Measurements from ENCODE around the gene FGL2.
"Not testable (repeated sequence)": the region's sequence is repeated elsewhere in the genome, so short reads cannot be mapped to it uniquely, and the experiment has no call there.

FGL2 gene

DNA sequence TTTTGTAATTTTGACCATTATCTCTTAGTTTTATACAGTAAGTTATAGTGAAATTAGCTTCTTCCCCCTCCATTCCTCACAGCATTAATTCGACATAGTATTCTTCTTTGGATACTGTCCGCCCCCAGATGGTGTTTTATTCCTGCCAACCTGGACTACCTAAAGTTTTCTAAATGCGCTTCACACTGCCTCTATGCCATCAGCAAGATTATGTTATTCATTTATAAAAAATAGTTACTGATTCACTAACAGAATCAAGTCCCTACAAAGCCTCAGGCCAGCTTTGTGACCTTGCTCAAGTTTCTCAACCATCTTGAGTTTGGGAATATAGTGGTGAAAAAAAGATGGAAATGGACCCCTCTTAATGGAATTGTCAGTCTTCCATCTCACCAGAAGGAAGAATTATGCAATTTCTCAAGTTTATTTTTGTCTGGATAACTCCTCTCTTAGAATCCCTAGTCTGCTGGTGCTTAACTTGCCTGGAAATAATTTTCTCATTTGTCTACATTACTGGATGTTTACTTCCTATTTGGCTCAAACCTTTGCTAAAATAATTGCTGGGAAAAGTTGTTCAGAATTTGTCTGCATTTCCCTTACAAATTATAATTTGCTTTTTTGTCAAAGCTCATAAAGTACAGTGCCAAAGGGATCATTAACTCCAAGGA is 16.7 kb upstream of the FGL2 start:
- DNase-seq (ENCODE audit: low spot score), result no peak

DNA sequence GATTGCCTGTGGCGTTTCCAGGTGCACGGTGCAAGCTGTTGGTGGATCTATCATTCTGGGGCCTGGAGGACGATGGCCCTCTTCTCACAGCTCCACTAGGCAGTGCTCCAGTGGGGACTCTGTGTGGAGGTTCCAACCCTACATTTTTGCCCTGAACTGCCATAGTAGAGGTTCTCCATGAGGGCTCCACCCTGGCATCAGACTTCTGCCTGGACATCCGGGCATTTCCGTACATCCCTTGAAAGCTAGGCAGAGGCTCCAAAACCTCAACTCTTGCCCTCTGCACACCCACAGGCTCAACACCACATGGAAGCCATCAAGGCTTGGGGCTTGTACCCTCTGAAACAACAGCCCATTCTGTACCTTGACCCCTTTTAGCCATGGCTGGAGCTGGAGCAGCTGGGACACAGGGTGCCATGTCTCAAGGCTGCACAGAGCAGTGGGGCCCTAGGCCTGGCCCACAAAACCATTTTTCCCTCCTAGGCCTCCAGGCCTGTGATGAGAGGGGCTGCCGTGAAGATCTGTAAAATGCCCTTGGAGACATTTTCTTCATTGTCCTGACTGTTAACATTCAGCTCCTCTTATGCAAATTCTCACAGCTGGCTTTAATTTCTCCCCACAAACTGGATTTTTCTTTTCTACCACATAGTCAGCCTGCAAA is 10.0 kb upstream of the FGL2 start:
- no peak for DNase-seq (ENCODE audit: low spot score)

DNA sequence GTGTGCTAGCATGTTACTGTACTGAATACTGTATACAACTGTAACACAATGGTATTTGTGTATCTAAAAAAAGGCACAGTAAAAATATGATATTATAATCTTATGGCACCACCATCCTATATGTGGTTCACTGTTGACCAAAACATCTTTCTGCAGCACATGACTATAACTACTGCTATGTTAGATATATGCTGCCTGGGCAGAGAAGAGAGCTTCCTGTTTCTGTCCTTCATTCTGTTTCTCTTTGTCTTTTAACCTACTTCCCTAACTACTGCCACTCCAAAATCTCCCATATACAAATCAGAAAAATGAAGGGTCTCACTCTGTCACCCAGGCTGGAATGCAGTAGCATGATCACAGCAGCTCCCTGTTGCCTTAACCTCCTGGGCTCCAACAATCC is 8.8 kb upstream of the FGL2 start:
- DNase-seq (ENCODE audit: low spot score), result no peak

DNA sequence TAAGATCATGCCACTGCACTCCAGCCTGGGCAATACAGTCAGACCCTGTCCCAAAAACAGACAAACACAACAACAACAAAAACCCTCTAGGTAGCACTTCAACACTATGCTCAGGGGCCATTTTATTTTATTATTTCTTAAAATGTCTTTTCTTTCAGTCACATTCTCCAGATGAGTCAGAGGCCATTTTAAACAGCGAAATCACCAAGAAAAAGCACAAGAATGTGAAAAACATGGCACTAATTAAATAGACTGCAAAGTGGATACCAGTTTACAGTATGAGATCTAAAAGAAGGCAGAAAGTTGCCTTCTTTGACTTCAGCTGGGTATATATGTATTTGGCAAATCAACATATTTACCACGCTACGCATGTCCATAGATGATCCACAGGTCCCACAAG is 6.1 kb upstream of the FGL2 start:
- DNase-seq (ENCODE audit: low spot score), result no peak

DNA sequence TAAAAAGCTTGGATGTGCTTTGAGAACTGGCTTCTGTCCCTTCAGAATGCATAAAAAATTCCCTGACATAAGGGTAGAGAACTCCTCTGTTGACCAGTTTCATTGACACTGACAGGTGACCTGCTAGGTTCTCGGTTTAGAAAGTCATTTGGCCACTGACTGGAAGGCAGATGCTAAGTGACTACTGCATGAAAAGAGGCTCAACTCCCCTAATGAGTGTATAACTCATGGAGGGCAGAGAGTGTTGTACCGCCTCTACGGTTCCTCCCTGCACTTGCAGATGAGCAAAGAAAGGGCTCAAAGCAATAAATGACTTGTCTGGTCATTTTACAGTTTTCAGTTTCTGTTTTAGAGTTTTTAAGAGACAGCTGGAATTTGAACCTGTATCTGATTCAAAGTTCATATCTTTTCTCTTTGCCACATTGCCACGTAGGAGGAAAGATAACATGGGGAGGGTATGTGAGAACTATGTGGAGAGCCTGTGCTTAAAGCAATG is 2.9 kb upstream of the FGL2 start:
- no peak for DNase-seq (ENCODE audit: low spot score)

DNA sequence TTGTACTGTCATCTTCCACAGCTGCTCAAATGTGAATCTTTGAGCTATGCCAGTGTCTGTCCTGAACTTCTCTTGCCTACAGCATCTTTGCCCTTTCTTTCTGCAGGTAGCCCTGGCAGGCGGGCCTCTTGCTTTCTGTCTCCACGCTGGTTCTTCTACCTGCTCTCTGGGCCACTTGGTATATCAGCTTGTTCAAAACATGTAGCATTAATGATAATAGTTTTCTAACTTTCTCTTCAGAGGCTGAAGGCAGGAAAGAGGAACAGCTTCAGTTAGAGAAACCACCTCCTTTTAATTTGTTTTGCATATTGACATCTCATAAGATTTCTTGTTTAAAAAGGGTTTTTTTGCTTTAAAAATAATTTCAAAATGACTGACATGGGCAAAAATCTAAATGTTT is 923 bp upstream of the FGL2 start:
- DNase-seq (ENCODE audit: low spot score), result no peak

DNA sequence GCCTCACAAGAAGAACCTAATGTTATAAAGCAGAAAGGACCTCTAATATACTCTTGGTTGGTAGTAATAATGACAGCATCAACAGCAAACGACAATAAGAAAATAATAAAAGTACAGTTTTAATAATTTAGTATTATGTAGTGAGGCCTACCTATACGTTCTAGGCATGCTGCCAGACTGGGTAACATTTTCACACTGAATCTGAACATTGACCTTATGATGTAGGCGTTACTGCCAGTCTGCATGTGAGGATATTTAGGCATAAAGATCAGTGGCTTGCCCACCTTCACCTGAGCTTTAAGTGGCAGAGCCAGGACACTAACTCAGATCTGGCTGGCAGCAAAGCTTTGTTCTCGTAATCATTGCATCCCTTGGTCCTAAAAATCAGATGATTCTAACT is 2.5 kb downstream of the FGL2 start:
- DNase-seq (ENCODE audit: low spot score), result no peak

DNA sequence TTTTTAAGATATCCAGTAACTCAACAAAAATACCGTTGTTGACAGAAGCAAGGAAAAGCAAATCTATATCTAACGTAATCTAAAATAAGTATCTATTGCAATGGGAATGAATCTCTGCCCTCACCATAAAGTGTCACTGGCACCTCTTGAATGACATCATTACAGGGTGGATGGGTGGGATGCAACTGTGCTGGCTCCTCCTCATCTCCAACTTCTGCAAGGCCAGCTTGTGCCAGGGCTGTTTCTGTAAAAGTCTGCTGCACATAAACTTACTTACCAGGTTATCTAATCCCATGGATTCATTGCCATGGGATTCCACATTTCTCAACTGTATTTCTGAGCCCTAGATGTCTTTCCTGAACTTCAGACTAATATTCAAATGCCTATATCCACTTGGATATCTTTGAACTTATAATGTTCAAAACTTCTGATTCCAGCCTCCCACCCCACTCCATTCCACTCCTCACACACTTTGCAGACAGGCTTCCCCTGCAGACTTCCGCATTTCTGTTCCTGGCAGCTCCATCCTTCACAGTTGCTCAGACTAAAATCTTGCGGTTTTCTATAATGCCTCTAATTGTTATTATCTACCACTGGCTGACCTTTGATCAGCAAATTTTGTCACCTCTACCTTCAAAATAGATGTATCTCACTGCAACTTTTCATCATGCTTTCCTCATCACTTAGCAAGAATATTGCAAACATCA is 10.7 kb downstream of the FGL2 start:
- DNase-seq (ENCODE audit: low spot score), result no peak

DNA sequence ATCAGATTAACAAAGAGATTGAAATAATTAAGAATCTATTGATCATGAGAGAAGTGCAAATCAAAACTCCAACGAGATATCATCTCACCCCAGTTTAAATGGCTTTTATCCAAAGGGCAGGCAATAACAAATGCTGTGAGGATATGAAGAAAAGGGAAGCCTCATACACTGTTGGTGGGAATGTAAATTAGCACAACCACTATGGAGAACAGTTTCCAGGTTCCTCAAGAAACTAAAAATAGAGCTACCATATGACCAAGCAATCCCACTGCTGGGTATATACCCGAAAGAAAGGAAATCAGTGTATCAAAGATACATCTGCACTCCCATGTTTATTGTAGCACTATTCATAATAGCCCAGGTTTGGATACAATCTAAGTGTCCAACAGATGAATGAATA is 13.8 kb downstream of the FGL2 start:
- no peak for DNase-seq (ENCODE audit: low spot score)

DNA sequence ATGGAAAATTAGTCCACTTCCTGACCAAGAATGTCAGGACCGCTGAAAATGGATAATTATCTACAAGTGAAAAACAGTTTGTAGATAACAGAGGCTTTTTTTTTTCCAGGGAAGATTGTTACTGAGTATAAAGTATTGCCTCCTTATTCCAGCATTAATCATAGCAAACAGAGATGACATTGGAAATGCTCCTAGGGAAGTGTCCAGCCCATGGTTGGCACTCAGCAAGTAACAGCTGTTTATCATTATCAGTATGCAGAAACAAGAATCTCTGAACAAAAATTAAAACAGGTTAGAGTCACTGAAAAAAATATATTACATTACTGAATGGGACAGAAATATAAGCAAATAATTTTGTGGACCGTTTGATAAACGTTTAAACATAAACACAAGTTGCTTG is 14.6 kb downstream of the FGL2 start:
- no peak for DNase-seq (ENCODE audit: low spot score)

DNA sequence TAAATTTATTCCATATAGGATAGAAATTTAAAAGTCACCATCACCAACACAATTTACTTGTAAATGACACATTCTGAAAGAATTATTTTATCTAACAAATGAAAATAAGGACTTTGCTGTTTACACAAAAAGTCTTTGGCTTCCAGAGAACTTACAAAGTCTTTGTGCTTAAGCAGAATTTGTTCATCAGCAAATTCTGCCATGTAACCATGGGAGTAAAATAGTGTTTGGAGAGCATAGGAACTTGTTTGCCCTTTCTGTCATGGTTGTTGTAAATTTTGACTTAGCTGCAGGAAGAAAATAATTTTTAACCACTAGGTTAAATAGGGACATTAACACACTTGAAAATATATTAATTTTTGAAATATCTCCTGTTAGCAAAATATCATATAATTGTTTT is 15.2 kb downstream of the FGL2 start:
- no peak for DNase-seq (ENCODE audit: low spot score)

DNA sequence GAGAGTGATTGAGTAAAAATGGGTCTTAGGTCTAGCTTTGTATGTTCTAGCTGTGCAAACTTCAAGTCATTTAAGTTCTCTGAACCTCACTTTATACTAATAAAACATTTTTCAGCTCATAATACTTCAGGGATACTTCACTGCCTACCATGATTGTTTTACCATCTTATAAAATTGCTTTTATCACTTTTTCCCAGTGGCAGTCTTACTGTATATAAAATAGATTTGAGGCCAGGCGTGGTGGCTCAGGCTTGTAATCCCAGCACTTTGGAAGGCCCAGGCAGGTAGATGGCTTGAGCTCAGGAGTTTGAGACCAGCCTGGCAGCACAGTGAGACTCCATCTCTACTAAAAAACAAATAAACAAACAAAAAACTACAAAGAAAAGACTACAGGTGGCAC is 17.4 kb downstream of the FGL2 start:
- no peak for DNase-seq (ENCODE audit: low spot score)

DNA sequence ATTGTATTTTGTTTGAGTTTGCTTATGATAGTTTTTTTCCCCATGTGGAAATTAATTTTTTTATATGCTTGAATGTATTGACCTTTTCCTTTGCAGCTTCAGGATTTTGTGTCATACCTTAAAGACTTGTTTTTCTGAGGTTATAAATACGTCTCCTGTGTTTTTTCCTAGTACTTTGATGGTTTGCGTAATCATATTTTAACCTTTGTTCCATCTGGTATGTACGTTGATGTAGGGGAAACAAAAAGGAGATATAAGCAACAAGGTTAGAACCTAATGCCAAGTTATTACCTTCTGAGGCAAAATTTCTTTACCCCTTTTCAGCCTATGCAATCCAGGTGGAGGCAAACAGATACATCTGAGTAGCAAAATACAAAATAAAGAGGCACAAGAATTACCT is 17.9 kb downstream of the FGL2 start:
- DNase-seq (ENCODE audit: low spot score), result no peak

DNA sequence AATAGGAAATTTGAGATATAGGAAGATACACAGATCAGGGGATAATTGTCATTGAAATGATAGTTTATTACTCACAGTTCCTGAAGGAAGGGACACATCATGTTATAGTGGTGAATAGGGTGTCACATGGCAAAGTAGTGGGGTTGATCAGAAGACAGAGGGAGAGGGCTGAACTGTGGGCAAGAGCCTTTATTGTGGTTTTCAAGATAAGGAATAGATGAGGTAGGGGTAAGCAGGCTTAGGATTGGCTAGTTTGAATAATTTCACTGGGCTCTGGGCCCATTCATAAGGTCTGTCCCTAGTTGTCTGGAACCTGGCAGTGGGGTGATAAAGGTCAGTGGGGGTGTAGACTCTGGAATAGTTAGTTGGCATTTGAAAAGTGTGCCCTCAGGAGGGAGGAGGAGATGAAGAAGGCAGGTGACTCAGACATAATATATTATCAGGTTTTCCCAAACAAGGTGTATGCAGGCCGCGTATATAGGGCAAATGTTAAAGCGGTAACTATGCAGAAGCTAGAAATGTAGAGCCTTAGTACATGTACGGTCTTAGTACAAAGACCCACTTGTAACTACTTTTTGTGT is 18.5 kb downstream of the FGL2 start:
- no peak for DNase-seq (ENCODE audit: low spot score)

DNA sequence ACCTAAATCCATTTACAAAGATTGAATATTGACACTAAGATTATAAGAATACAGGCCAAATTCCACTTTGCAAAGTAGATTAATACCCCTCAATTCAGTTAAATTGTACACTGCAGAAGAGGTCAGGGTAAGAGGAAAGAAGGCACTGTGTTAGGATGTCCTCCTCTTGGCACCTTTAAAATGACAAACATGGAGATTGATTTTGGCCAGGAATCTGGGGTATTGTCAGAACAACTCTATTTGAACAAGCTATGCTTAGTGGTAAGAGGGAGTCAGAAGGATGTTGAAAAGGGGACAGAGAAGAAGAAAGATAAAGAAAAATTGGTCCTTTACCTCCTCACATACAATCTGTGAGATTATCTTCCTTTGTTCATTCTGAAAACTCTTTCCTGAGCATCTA is 21.6 kb downstream of the FGL2 start:
- not testable (repeated sequence) for DNase-seq (ENCODE audit: low spot score)

DNA sequence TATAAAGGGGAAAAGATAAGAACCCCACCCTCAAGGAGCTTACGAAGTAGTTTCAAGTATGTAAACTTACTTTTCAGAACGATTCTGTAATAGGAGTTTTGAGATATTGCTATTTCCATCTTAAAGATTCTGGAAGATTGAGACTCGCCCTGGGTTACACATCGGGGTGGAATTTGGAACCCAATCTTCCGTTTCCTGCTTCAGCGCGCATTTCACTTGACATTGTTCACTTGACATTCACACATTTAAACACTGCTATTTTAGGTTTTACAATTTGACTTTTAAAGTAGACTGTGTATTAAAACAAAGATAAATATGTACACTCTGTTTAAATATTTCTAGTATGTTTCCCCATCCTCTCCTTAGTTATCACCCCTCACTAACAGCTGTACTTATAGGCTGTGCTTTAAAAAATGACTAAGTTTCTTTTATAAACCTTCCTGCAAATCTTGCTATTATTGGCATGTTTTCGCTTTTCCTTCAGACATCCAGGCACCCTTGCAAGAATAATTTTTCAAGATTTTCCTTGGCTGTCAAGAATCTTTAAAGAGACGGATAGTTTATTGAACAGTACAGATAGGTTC is 22.2 kb downstream of the FGL2 start:
- not testable (repeated sequence) for DNase-seq (ENCODE audit: low spot score)

DNA sequence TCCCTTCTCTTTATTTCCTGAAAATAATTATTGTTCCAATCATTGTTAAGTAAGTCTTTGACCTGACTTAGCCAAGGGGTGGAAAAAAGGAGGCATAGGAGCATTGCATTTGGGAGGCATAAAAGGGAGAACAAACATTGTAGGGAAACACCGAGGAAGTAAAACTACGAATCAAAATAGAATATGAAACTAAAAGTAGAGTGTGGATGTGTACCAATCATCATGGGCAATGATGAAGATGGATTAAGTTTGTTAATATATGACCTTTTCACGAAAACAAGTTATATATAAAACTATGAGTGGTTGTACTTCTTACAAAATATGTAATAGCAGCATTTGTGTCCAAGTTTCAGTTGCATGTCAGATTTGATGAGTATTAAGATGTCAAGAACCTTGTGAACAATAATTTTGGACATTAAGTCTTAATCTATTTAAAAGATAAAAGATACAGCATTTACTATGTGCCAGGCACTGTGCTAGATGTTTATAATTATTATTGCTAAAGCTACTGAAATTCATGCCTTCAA is 24.3 kb downstream of the FGL2 start:
- not testable (repeated sequence) for DNase-seq (ENCODE audit: low spot score)

DNA sequence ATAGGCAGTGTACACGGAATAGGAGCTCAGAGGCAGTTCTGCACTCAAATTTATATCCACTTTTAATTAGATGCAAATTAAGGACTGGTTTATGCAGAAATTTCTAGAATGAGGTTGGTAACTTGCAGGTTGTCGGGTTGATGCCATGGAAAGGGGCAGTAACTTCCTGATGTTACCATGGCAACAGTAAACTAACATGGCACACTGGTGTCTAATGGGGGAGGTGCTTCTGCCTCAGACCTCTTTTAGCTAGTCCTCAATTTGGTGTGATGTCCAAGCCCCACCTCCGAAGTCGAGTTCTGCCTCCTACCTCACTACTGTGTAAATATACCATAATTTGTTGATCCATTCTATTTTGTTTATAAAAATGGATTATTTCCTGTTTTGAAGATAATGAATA is 25.2 kb downstream of the FGL2 start:
- not testable (repeated sequence) for DNase-seq (ENCODE audit: low spot score)

DNA sequence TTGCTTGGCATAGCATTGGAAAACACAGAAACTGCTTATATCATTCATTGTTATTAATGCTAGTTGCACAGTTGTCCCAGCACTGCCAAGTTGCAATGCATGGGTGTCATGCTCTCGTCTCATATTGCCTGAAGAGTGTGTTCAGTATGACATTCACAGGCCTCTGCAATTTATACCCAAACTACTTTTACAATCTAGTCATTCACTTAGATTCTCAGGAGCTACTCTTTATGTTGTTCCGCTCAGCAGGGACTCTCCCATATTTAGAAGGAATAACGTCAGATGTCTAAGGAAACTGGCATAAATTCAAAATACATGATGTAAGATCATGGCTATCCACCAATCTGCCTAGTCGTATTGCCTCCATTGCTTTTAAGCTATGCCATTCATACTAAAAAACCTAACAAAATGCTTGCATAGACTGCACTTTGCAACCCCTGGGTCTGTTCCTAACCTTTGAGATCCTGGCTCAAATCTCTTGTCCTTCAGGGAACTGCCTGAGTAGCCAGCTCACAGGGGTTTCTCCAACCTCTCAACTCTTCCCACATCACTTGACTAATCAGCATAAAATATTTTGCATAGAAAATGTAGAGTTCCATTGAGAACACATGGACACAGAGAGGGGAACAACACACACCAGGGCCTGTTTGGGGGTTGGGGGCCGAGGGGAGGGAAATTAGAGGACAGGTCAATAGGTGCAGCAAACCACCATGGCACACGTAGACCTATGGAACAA is 27.0 kb downstream of the FGL2 start:
- DNase-seq (ENCODE audit: low spot score), result not testable (repeated sequence)

DNA sequence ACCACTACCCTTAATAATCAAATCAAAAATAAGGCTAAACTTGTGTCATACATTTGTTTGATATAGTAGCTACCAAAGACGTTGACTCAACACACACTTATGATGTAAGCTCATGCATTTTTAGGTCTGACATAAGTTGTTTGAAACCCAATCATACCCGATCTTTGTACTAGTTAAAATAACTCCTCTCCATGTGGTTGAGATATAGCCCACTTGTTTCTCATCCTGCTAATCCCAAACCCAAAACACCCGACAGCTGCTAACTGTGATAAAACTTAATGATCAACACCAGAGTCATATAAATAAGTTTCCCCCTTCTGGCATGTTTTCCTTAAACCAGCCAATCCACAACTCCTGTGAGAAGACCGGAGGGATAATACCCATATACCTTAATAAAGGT is 28.5 kb downstream of the FGL2 start:
- not testable (repeated sequence) for DNase-seq (ENCODE audit: low spot score)

DNA sequence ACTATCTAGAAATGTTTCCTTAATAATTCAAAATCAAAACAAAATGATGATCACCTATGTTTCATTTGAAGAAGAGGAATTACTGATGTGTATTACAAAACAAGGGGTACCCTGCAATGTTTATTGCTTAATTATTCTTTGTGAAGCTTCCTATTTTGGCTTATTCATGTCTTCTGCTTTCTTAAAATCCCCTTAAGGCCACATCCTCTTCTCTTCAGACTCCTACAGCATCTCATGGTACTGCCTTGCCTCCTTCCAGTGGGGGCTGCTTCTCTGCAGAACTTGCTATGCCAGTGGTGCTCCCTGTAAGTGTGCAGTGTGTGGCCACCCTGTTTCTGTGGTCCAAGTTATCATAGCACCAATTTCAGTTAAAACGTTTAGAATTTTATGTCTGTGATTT is 42.2 kb downstream of the FGL2 start:
- no peak for DNase-seq (ENCODE audit: low spot score)

DNA sequence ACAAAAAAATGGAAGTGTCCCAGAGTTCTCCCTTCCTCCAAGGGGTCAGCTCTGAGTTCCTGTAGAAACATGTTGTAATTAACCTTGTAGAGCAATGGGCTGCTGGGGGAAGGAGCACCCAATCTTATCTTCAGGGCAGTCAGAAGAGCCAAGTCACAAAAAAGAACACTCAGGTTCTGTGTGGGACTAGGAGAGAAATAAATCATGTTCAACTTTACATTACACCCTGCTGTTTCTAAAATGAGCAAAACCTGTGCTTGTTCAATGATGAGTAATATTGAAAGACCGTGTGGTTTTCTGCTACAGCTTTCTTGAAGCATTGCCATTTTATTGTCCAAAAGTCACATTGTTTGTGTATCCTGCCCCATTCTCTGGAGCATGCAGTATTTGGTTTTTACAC is 42.6 kb downstream of the FGL2 start:
- not testable (repeated sequence) for DNase-seq (ENCODE audit: low spot score)
